NB4 (cell line): Measurements from ENCODE around the gene KIAA1217.

ENCODE experiments used
- POLR2A ChIP-seq: IDR thresholded peaks from 2 replicates; pipeline ENCODE4 v1.6.1; 2011; ENCODE audit warnings: mild to moderate bottlenecking; ENCODE audit not compliant: insufficient read length; ENCODE audit errors: extremely low read depth
- TF ChIP-seq, protein P1 (sequence below): IDR thresholded peaks from 2 replicates; pipeline ENCODE4 v1.6.1; 2011; ENCODE audit warnings: low read depth, low read length

DNA sequence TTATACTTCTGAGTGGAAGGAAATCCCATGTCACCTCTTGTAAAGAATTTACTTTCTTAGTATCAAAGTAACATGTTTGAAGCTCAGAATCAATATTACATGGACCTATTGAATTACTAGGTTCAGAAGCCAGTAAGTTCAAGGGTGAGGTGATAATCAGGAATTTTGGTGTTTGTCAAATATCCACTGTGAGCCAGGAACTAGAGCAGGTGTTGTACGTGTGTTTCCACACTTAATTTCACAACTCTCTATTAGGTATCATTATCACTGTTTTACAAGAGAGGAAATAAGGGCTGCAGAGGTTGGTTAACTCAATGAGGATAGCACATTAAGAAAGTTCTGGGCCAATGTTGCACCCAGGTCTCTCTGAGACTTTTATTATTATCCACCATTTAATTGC lies 130.4 kb downstream of the KIAA1217 start:
- TF ChIP-seq POLR2A, result no peak
- TF ChIP-seq, protein P1, sequence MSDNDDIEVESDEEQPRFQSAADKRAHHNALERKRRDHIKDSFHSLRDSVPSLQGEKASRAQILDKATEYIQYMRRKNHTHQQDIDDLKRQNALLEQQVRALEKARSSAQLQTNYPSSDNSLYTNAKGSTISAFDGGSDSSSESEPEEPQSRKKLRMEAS, result no peak
